ENCODE results near the gene SLC12A9.

The SLC12A9 gene

GRCh38 chr7:100886142-100886935 lies 33.8 kb downstream of the SLC12A9 start:
- no peak for DNase-seq

- no peak for DNase-seq
These were observed 34.5 kb downstream of the SLC12A9 start for GRCh38 chr7:100886936-100887515.

GRCh38 chr7:100887516-100888290 lies 35.2 kb downstream of the SLC12A9 start:
- no peak for DNase-seq

- DNase-seq = no peak
These were observed 35.9 kb downstream of the SLC12A9 start for GRCh38 chr7:100888291-100888987.

GRCh38 chr7:100888988-100889750 lies 36.7 kb downstream of the SLC12A9 start, which contains the start of gene UFSP1:
Gene UFSP1, minus strand, starts transcription at chr7:100889715. Its CDS starts 444 bp downstream, at chr7:100889271.
- DNase-seq = peak; percentile 45

- DNase-seq = peak; percentile 56
These were observed 38.4 kb downstream of the SLC12A9 start for GRCh38 chr7:100890653-100891567.

GRCh38 chr7:100891568-100892247 lies 39.2 kb downstream of the SLC12A9 start:
- no peak for DNase-seq

GRCh38 chr7:100892364-100893317 lies 40.1 kb downstream of the SLC12A9 start:
- DNase-seq = no peak

GRCh38 chr7:100893318-100893895 lies 40.9 kb downstream of the SLC12A9 start:
- no peak for DNase-seq

GRCh38 chr7:100893910-100894721 lies 41.6 kb downstream of the SLC12A9 start:
- DNase-seq = no peak

GRCh38 chr7:100894860-100895700 lies 42.6 kb downstream of the SLC12A9 start:
- peak; percentile 59 for DNase-seq

- no peak for DNase-seq
These were observed 43.1 kb downstream of the SLC12A9 start, which contains the start of gene ACHE for GRCh38 chr7:100895701-100895955. Gene ACHE, minus strand, starts transcription at chr7:100895888. Its CDS starts 1,656 bp downstream, at chr7:100894232.

- DNase-seq = peak; percentile 54
These were observed 43.6 kb downstream of the SLC12A9 start for GRCh38 chr7:100895956-100896731.

GRCh38 chr7:100896732-100897608 lies 44.5 kb downstream of the SLC12A9 start:
- DNase-seq = peak; percentile 58

GRCh38 chr7:100897772-100898454 lies 45.4 kb downstream of the SLC12A9 start:
- peak; percentile 26 for DNase-seq

Data from NCI-H69 (cell line).